ENCODE measurements around the gene MADCAM1. TPM values are rescaled to one million over a fixed set of nuclear protein-coding genes. Genes with fewer than 3 reads are reported as not detected.

MADCAM1 gene
- total RNA-seq, 1 donor from 2014 or later = 0.98 TPM

- H3K27ac Mint-ChIP-seq = no peak overlapping the region
- no peak for TF ChIP-seq CTCF (IDR thresholded peaks at IDR 0.05; ENCODE audit: unreplicated experiment)
- H3K27me3 Mint-ChIP-seq (ENCODE audit: low read depth) = no peaks in the 10 kb centered on the region
- no peaks in the 10 kb centered on the region for H3K4me1 Mint-ChIP-seq
- no peaks in the 10 kb centered on the region for H3K9me3 Mint-ChIP-seq
- no peaks in the 10 kb centered on the region for H3K36me3 Mint-ChIP-seq
- H3K4me3 Mint-ChIP-seq = no peak overlapping the region
- DNase-seq (ENCODE audit: low spot score in 2 of 2, unreplicated experiment in 2 of 2) = no peak
Measured at GRCh38 chr19:469833-470232, 26.5 kb upstream of the MADCAM1 start.

GRCh38 chr19:470701-471100, 25.6 kb upstream of the MADCAM1 start:
- H3K27me3 Mint-ChIP-seq (ENCODE audit: low read depth) = no peaks in the 10 kb centered on the region

GRCh38 chr19:472005-472858, 24.1 kb upstream of the MADCAM1 start:
- Mint-ChIP-seq H3K4me3 (no peak overlapping the region), H3K27me3 (ENCODE audit: low read depth) (no peaks in the 10 kb centered on the region), H3K4me1 (no peaks in the 10 kb centered on the region), H3K9me3 (no peaks in the 10 kb centered on the region), H3K36me3 (no peaks in the 10 kb centered on the region), H3K27ac (no peak overlapping the region)
- no peak for DNase-seq (ENCODE audit: low spot score in 2 of 2, unreplicated experiment in 2 of 2)
- no peak for TF ChIP-seq CTCF (IDR thresholded peaks at IDR 0.05; ENCODE audit: unreplicated experiment)

More at GRCh38 chr19:470701-471100, 25.6 kb upstream of the MADCAM1 start:
- no peak for DNase-seq (ENCODE audit: low spot score in 2 of 2, unreplicated experiment in 2 of 2)
- H3K27ac Mint-ChIP-seq = no peak overlapping the region
- H3K4me3 Mint-ChIP-seq = no peak overlapping the region
- TF ChIP-seq CTCF (IDR thresholded peaks at IDR 0.05; ENCODE audit: unreplicated experiment) = no peak
- H3K9me3 Mint-ChIP-seq = no peaks in the 10 kb centered on the region
- no peaks in the 10 kb centered on the region for H3K36me3 Mint-ChIP-seq
- no peaks in the 10 kb centered on the region for H3K4me1 Mint-ChIP-seq

DNA sequence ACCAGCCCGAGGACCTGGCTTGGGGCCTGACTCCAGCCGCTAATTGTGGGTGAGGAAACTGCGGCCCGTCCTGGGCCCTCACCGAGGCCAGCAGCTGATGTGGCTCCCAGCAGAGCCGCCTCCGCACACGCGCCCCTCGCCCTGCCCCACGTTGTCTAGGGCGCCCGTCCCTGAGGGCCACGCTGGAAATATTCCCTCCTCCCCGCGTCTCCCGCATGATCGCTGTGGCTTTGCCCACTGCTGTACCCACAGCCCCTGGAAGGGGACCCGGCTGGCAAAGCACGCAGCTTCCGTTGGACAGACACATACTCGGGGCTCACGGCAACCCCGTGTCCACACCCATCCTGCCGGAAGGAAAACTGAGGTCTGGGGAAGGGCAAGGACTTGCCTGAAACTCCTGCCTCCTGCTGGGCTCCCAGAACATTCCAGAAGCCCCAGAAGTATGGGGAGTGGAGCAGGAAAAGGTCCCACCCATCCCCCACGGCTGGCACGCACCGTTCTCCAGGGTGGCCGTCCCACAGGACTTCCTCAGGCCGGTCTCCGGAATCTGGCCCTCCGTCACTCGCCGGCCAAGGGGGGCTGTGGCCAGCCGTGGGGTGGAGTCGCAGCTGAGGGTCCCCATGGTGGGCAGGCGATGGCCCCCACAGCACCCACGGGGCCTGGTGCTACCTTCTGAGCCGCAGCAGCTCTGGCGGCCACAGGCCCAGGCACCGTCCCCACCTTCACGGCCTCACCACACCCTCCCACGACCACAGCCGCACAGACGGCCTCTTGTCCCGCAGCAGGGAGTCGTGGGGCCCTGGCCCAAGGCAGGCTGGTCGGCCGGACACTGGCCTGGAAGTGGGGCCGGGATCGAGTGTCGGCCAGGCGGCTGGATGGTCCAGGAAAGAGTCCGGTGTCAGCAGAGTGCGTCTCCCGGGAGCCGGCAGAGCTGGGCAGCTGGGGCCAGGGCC, 21.9 kb upstream of the MADCAM1 start:
- H3K27ac Mint-ChIP-seq = no peak overlapping the region
- no peaks in the 10 kb centered on the region for H3K4me1 Mint-ChIP-seq
- no peak for DNase-seq (ENCODE audit: low spot score in 2 of 2, unreplicated experiment in 2 of 2)
- no peaks in the 10 kb centered on the region for H3K27me3 Mint-ChIP-seq (ENCODE audit: low read depth)
- no peaks in the 10 kb centered on the region for H3K9me3 Mint-ChIP-seq
- TF ChIP-seq CTCF (IDR thresholded peaks at IDR 0.05; ENCODE audit: unreplicated experiment) = no peak
- no peaks in the 10 kb centered on the region for H3K36me3 Mint-ChIP-seq
- no peak overlapping the region for H3K4me3 Mint-ChIP-seq

DNA sequence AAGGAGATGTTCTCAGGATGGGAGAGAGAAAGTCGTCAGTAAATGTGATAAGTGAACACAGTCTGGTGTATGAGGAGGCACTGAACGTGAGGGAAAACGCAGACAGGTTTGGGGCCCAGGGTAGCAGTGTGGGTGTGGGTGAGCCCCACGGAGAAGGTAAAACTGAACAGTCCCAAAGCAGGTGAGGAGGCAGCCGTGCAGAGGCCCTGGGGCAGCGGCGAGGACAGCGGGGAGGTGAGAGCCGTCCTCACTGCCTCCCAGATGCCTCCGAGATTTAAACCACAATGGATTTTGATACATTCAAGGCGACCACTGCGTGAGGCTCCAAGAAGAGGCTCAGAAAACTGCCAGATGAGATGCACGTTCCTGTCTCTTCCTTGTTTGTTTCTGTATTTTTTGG, 20.9 kb upstream of the MADCAM1 start:
- no peak for TF ChIP-seq CTCF (IDR thresholded peaks at IDR 0.05; ENCODE audit: unreplicated experiment)
- H3K4me3 Mint-ChIP-seq = no peak overlapping the region
- H3K27ac Mint-ChIP-seq = no peak overlapping the region
- DNase-seq (ENCODE audit: low spot score in 2 of 2, unreplicated experiment in 2 of 2) = no peak
- peaks cover 6% of the 10 kb centered on the region for H3K9me3 Mint-ChIP-seq
- no peaks in the 10 kb centered on the region for H3K36me3 Mint-ChIP-seq
- peaks cover 5% of the 10 kb centered on the region for H3K4me1 Mint-ChIP-seq
- H3K27me3 Mint-ChIP-seq (ENCODE audit: low read depth) = peaks cover 2% of the 10 kb centered on the region
